PC-3 (cell line): ENCODE results near the gene ARHGEF2. TPM values are rescaled to one million over a fixed set of nuclear protein-coding genes. Genes with fewer than 3 reads are reported as not detected.

Experiments used
- ATAC-seq: fragments of 200-7000 bp; cut with Tn5 transposase; 2 replicates; pipeline ENCODE4 v1.9.1; 2020; ENCODE audit warnings: mild to moderate bottlenecking, moderate library complexity
- BruUV-seq: library from RNA; stranded (reverse); fragments of 400-500 nt; replicated peaks from 2 replicates; lab custom pipeline; 2021; lab: Mats Ljungman, UMichigan
- CTCF ChIA-PET: fragments of 300-600 bp; sonication (Branson Sonifier 250); formaldehyde crosslinking; loops from one replicate; lab custom pipeline; 2022; ENCODE audit warnings: antibody characterized with exemption; lab: Charles Lee
- POLR2A ChIA-PET: fragments of 300-600 bp; sonication (Branson Sonifier 250); formaldehyde crosslinking; loops from one replicate; lab custom pipeline; 2022; ENCODE audit warnings: antibody characterized with exemption; ENCODE audit not compliant: unreplicated experiment; lab: Charles Lee
- DNase-seq: peaks from one replicate; pipeline ENCODE4 v3.0.0-alpha.2; 2015
- H2AFZ ChIP-seq: fragments of 300-600 bp; sonication (generic); 2 replicates; pipeline ENCODE4 v1.6.0; 2016; ENCODE audit warnings: antibody characterized with exemption, low read length
- H3F3A ChIP-seq: fragments of 300-600 bp; sonication (generic); one replicate; pipeline ENCODE4 v1.6.0; 2017; ENCODE audit warnings: antibody characterized with exemption, low read length, control low read depth, mild to moderate bottlenecking; ENCODE audit not compliant: unreplicated experiment
- H3K27ac ChIP-seq: fragments of 300-600 bp; sonication (generic); 2 replicates; pipeline ENCODE4 v1.5.1; 2016; ENCODE audit warnings: mild to moderate bottlenecking, low read length
- H3K27me3 ChIP-seq: fragments of 300-600 bp; sonication (generic); 2 replicates; pipeline ENCODE4 v1.6.1; 2016; ENCODE audit warnings: low read length, mixed read lengths
- H3K36me3 ChIP-seq: fragments of 300-600 bp; sonication (generic); 2 replicates; pipeline ENCODE4 v1.6.1; 2016; ENCODE audit warnings: low read depth, mixed run types, low read length, mixed read lengths
- H3K4me1 ChIP-seq: fragments of 300-600 bp; sonication (generic); 2 replicates; pipeline ENCODE4 v1.5.1; 2016; ENCODE audit warnings: low read length; ENCODE audit not compliant: insufficient read depth
- H3K4me2 ChIP-seq: fragments of 300-600 bp; sonication (generic); 2 replicates; pipeline ENCODE4 v1.6.0; 2016; ENCODE audit warnings: low read length
- H3K4me3 ChIP-seq: fragments of 300-600 bp; sonication (generic); 2 replicates; pipeline ENCODE4 v1.5.1; 2016; ENCODE audit warnings: mild to moderate bottlenecking, low read length, mixed read lengths
- H3K79me2 ChIP-seq: fragments of 300-600 bp; sonication (generic); 2 replicates; pipeline ENCODE4 v1.6.1; 2017; ENCODE audit warnings: low read length, mixed read lengths
- H3K9ac ChIP-seq: fragments of 300-600 bp; sonication (generic); 2 replicates; pipeline ENCODE4 v1.6.0; 2016; ENCODE audit warnings: mild to moderate bottlenecking, low read length
- H3K9me2 ChIP-seq: fragments of 300-600 bp; sonication (generic); replicated peaks from 2 replicates; pipeline ENCODE4 v1.6.1; 2016; ENCODE audit warnings: mixed run types, low read length, mixed read lengths
- H3K9me3 ChIP-seq: fragments of 300-600 bp; sonication (generic); 2 replicates; pipeline ENCODE4 v1.6.1; 2016; ENCODE audit warnings: low read length, mixed read lengths
- H4K20me1 ChIP-seq: fragments of 300-600 bp; sonication (generic); 2 replicates; pipeline ENCODE4 v1.6.1; 2016; ENCODE audit warnings: low read length, mixed read lengths
- CTCF ChIP-seq: fragments of 300-600 bp; sonication (generic); conservative IDR thresholded peaks from 2 replicates; pipeline ENCODE4 v1.5.1; 2017; ENCODE audit warnings: antibody characterized with exemption, low read depth, mild to moderate bottlenecking, low read length
- EZH2 ChIP-seq: fragments of 300-600 bp; sonication (generic); IDR thresholded peaks from one replicate; pipeline ENCODE4 v1.6.1; 2017; ENCODE audit warnings: antibody characterized with exemption, mild to moderate bottlenecking, low read length; ENCODE audit not compliant: unreplicated experiment
- EZH2phosphoT487 ChIP-seq: fragments of 300-600 bp; sonication (generic); IDR thresholded peaks from 2 replicates; pipeline ENCODE4 v1.6.1; 2018; ENCODE audit warnings: mild to moderate bottlenecking, antibody characterized with exemption, low read length, borderline replicate concordance
- intact Hi-C: fragments of 100-400 bp; cut with micrococcal nuclease; formaldehyde crosslinking; loops from 2 replicates; pipeline ENCODE4 v1.9.0; 2023
- total RNA-seq: library from RNA; depleted of rRNA; stranded (reverse); fragments of >200 nt; gene quantifications from 2 replicates; pipeline ENCODE4 v1.2.3, GENCODE V29; 2014

ARHGEF2 gene
- total RNA-seq, 1 experiment from 2014 or later: 65.9 TPM

DNA sequence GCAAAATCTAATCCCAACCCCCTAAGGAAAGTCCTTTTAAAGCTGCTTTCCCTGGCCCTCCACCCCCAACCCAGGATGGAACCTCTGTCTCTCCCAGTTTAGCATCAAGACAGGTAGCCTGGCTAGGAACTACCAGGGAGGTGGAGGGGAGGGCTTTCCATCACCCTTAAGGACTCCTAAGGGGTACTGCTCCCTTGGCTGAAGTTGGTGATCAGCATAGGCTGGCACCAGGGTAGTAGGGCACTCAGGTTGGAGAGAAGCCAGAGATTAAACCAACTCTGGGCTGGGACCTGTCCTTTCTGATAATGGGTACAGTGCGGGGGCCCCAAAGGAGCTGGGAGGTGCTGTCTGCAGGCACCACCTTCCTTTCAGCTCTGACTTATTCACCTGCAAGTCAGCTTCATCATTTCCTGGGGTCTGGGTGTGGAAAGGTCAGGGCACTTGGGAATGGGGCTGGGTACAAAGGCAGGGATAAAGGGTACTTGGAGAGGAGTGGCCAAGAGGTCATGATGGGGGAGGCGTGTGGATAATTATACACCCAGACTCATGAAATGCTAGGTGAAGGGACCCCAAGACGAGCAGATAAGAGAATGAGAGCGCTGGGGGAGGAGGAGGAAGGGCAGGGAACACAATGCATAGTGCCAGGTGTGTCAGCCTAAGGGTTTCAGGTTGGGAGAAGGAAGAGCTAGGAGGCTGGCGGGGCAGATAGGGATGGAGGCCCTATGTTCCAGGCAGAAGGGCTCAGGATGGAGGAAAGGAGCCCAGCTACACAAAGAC lies 1.2 kb downstream of the ARHGEF2 start:
- Histone ChIP-seq H3K4me1 (peaks cover 44% of the 10 kb centered on the region), H3K4me3 (peak overlapping the region; percentile 97), H3K9me3 (no peaks in the 10 kb centered on the region), H3K4me2 (peak overlapping the region; percentile 90), H3K9me2 (no peaks in the 10 kb centered on the region), H3K27ac (peak overlapping the region; percentile 57), H3K79me2 (peaks cover 74% of the 10 kb centered on the region), H3K27me3 (no peaks in the 10 kb centered on the region), H3K36me3 (no peaks in the 10 kb centered on the region), H3F3A (no peaks in the 10 kb centered on the region), H4K20me1 (peaks cover 18% of the 10 kb centered on the region), H3K9ac (peak overlapping the region; percentile 92), H2AFZ (peak overlapping the region; percentile 96)
- intact Hi-C loops: loop anchor here (5.0 kb wide), 1 partner anchor 145 kb away; no protein-coding TSS in a partner anchor
- BruUV-seq: no TSS peak
- POLR2A ChIA-PET: interaction anchor here (0.6 to 0.9 kb wide), 3 partner anchors 14 to 297 kb away, joined by 3 to 8 read pairs (median 8); no protein-coding TSS in a partner anchor
- peak; percentile 23 for ATAC-seq
- TF ChIP-seq CTCF (no peak), EZH2phosphoT487 (no peak), EZH2 (no peak)
- peak; percentile 37 for DNase-seq
- CTCF ChIA-PET: interaction anchor here (0.6 to 2.4 kb wide), 5 partner anchors 13 to 172 kb away, joined by 3 to 11 read pairs (median 8); no protein-coding TSS in a partner anchor

GRCh38 chr1:155976062-155976912 lies 2.1 kb downstream of the ARHGEF2 start:
- Histone ChIP-seq H2AFZ (no peak overlapping the region), H3K4me2 (peak overlapping the region; percentile 90), H3K9me3 (no peaks in the 10 kb centered on the region), H3K9ac (peak overlapping the region; percentile 92), H3K79me2 (peaks cover 80% of the 10 kb centered on the region), H4K20me1 (peaks cover 20% of the 10 kb centered on the region), H3K36me3 (no peaks in the 10 kb centered on the region), H3K27ac (peak overlapping the region; percentile 57), H3K27me3 (no peaks in the 10 kb centered on the region), H3F3A (no peaks in the 10 kb centered on the region), H3K4me1 (peaks cover 45% of the 10 kb centered on the region), H3K9me2 (no peaks in the 10 kb centered on the region), H3K4me3 (peak overlapping the region; percentile 97)
- CTCF ChIA-PET: interaction anchor here (0.6 to 2.4 kb wide), 3 partner anchors 14 to 120 kb away, joined by 3 to 8 read pairs (median 4); no protein-coding TSS in a partner anchor
- peak; percentile 70 for DNase-seq
- BruUV-seq: no TSS peak
- peak; percentile 28 for ATAC-seq
- intact Hi-C loops: loop anchor here (5.0 kb wide), 1 partner anchor 146 kb away; no protein-coding TSS in a partner anchor
- TF ChIP-seq EZH2 (no peak), EZH2phosphoT487 (no peak), CTCF (no peak)
- POLR2A ChIA-PET: interaction anchor here (0.6 to 0.9 kb wide), 7 partner anchors 13 to 296 kb away, joined by 3 to 8 read pairs (median 4); partner anchors contain the start of gene PMF1
